GM12878 (cell line): ENCODE results near the gene AMPH. TPM values are rescaled to one million over a fixed set of nuclear protein-coding genes. Genes with fewer than 3 reads are reported as not detected.

Source experiments
- ATAC-seq: fragments of 200-7000 bp; cut with Tn5 transposase; 3 replicates; pipeline ENCODE4 v1.9.1; 2020; ENCODE audit warnings: mild to moderate bottlenecking, moderate library complexity
- BruUV-seq: library from RNA; stranded (reverse); fragments of 400-500 nt; replicated peaks from 2 replicates; lab custom pipeline; 2021; lab: Mats Ljungman, UMichigan
- CTCF ChIA-PET: fragments of 300-600 bp; sonication (Branson Sonifier 250); formaldehyde crosslinking; extraction: SDS; loops from one replicate; lab custom pipeline; 2021; ENCODE audit warnings: inconsistent platforms; lab: Yijun Ruan, JAX
- POLR2A ChIA-PET: fragments of 350-600 bp; formaldehyde crosslinking; extraction: SDS; loops from one replicate; lab custom pipeline; 2021; ENCODE audit warnings: inconsistent platforms; lab: Charles Lee
- RAD21 ChIA-PET: fragments of 300-600 bp; sonication (Branson Sonifier 250); formaldehyde crosslinking; loops from one replicate; lab custom pipeline; 2023; ENCODE audit warnings: antibody characterized with exemption; ENCODE audit not compliant: unreplicated experiment; lab: Charles Lee
- SMC1A ChIA-PET: fragments of 300-600 bp; sonication (Branson Sonifier 250); formaldehyde crosslinking; loops from one replicate; lab custom pipeline; 2023; ENCODE audit not compliant: unreplicated experiment, uncharacterized antibody; lab: Charles Lee
- DNase-seq: peaks from one replicate; pipeline ENCODE4 v3.0.0-alpha.2; 2011; ENCODE audit warnings: low read depth, low spot score
- FAIRE-seq: peaks from 3 replicates; lab custom pipeline; 2011; peaks lifted over from hg19 to GRCh38; lab: Jason Lieb, UNC
- H2AFZ ChIP-seq: 2 replicates; pipeline ENCODE4 v1.6.0; 2011; ENCODE audit warnings: low read depth, low read length, control low read depth; ENCODE audit not compliant: control insufficient read depth
- H3K27ac ChIP-seq: 2 replicates; pipeline ENCODE4 v1.5.1; 2011; ENCODE audit warnings: control low read depth; ENCODE audit not compliant: control insufficient read depth, insufficient read depth
- H3K27me3 ChIP-seq, 2 experiments: replicated peaks in 1 of 2; 2 replicates each; pipeline versions ENCODE4 v1.6.0 to v1.6.1; 2011; ENCODE audit warnings: low read length in 1 of 2; ENCODE audit not compliant: control insufficient read depth in 2 of 2, insufficient read depth in 2 of 2
- H3K36me3 ChIP-seq, 2 experiments: 2 replicates each; pipeline ENCODE4 v1.5.1; 2011; ENCODE audit warnings: low read length in 1 of 2; ENCODE audit not compliant: control insufficient read depth in 2 of 2, insufficient read depth in 2 of 2
- H3K4me1 ChIP-seq: 2 replicates; pipeline ENCODE4 v1.6.1; 2011; ENCODE audit warnings: mild to moderate bottlenecking, low read length, moderate library complexity, mixed read lengths; ENCODE audit not compliant: control insufficient read depth, insufficient read depth
- H3K4me2 ChIP-seq: 2 replicates; pipeline ENCODE4 v1.6.0; 2011; ENCODE audit warnings: control low read depth; ENCODE audit not compliant: control insufficient read depth, insufficient read depth
- H3K4me3 ChIP-seq: fragments of 200-600 bp; sonication (generic); 2 replicates; pipeline ENCODE4 v1.5.1; 2016
- H3K79me2 ChIP-seq: 2 replicates; pipeline ENCODE4 v1.6.0; 2011; ENCODE audit warnings: low read length; ENCODE audit not compliant: control insufficient read depth, insufficient read depth
- H3K9ac ChIP-seq: 2 replicates; pipeline ENCODE4 v1.8.0; 2011; ENCODE audit warnings: low read length, control low read depth, mixed read lengths; ENCODE audit not compliant: control insufficient read depth, insufficient read depth
- H3K9me3 ChIP-seq: replicated peaks from 3 replicates; pipeline ENCODE4 v1.5.1; 2011; ENCODE audit warnings: mild to moderate bottlenecking, low read length; ENCODE audit not compliant: control insufficient read depth, insufficient read depth
- H4K20me1 ChIP-seq: 2 replicates; pipeline ENCODE4 v1.6.0; 2011; ENCODE audit not compliant: control insufficient read depth, insufficient read depth
- BACH1 ChIP-seq: fragments of 450-650 bp; IDR thresholded peaks from 2 replicates; pipeline ENCODE4 v1.6.1; 2017; ENCODE audit warnings: mild to moderate bottlenecking, borderline replicate concordance
- BHLHE40 ChIP-seq, 2 experiments: fragments of 450-650 bp in 1 of 2; IDR thresholded peaks; 2 replicates each; pipeline ENCODE4 v1.6.1; 2011 to 2017; ENCODE audit warnings: low read depth in 2 of 2, borderline replicate concordance in 1 of 2, improper control_type of control experiment in 1 of 2, low read length in 1 of 2, mild to moderate bottlenecking in 1 of 2
- ESRRA ChIP-seq: IDR thresholded peaks from 2 replicates; pipeline ENCODE4 v1.6.1; 2012; ENCODE audit warnings: mild to moderate bottlenecking, low read length, improper control_type of control experiment
- JUND ChIP-seq: IDR thresholded peaks from 2 replicates; pipeline ENCODE4 v1.6.1; 2012; ENCODE audit warnings: low read depth, mild to moderate bottlenecking, low read length, improper control_type of control experiment, moderate library complexity
- KLF5 ChIP-seq: fragments of 450-650 bp; IDR thresholded peaks from 2 replicates; pipeline ENCODE4 v1.6.1; 2014; ENCODE audit warnings: mild to moderate bottlenecking; ENCODE audit not compliant: partially characterized antibody
- MTA3 ChIP-seq: IDR thresholded peaks from 2 replicates; pipeline ENCODE4 v1.6.1; 2012; ENCODE audit warnings: low read length, inconsistent platforms, borderline replicate concordance
- RAD51 ChIP-seq: fragments of 450-650 bp; IDR thresholded peaks from 2 replicates; pipeline ENCODE4 v1.6.1; 2016; ENCODE audit warnings: moderate library complexity, mild to moderate bottlenecking, inconsistent platforms
- TCF12 ChIP-seq: IDR thresholded peaks from 2 replicates; pipeline ENCODE4 v1.6.1; 2011; ENCODE audit warnings: low read depth, mild to moderate bottlenecking, low read length
- WGBS: methylation state at CpG from one replicate; pipeline ENCODE4 v1.1.6; 2016; ENCODE audit warnings: low lambda C conversion rate; ENCODE audit not compliant: insufficient replicate concordance, insufficient coverage; ENCODE audit errors: missing lambda C conversion rate; 5-methylcytosine and 5-hydroxymethylcytosine counted together
- in situ Hi-C: fragments of 300-500 bp; cut with MboI; formaldehyde crosslinking; loops from 9 replicates; pipeline ENCODE4 v1.14.3; 2018; ENCODE audit warnings: mixed read lengths
- intact Hi-C: fragments of 100-400 bp; cut with micrococcal nuclease; formaldehyde crosslinking; loops from one replicate; pipeline ENCODE4 v1.14.2; 2022; ENCODE audit not compliant: unreplicated experiment
- polyA plus RNA-seq, 11 experiments: library from polyadenylated mRNA; depleted of rRNA in 4 of 11; unstranded in 6 of 11; stranded (reverse) in 5 of 11; fragments of >200 nt; fragmentation: Nextera tagmentation in 4 of 11; fragmentation: Illumina TruSeq in 1 of 11; extraction: Ambion mirVana in 4 of 11; extraction: Trizol in 1 of 11; gene quantifications; 1 replicate in 1 of 11; 2 replicates in 10 of 11; pipeline versions ENCODE4 v1.2.1 to v1.2.3, GENCODE V29; 2011 to 2016; ENCODE audit warnings: inconsistent platforms in 2 of 11, missing spikeins in 2 of 11, low read depth in 1 of 11
- total RNA-seq, 4 experiments: library from RNA; depleted of rRNA in 3 of 4; stranded (reverse); fragments of >200 nt in 3 of 4; fragmentation: Illumina TruSeq in 1 of 4; extraction: Trizol in 1 of 4; gene quantifications; 2 replicates each; pipeline versions ENCODE4 v1.2.1 to v1.2.3, GENCODE V29; 2013 to 2021

Gene AMPH
- total and polyA plus RNA-seq, 10 of the 15 experiments (the other 5 are each of a cell fraction or from before 2014, with no cell fraction given): 0.03 to 0.24 (median 0.08) TPM; not detected in 2

- SMC1A ChIA-PET: no interaction called here
- no peaks in the 10 kb centered on the region for H3K9me3 ChIP-seq
- POLR2A ChIA-PET: no interaction called here
- no peaks in the 10 kb centered on the region for H3K27me3 ChIP-seq
- FAIRE-seq: no peak
- H3K9ac ChIP-seq: no peak overlapping the region
- 6% methylated on average over 2 of the region's 2 CpGs for WGBS
- H3K4me2 ChIP-seq: no peak overlapping the region
- in situ Hi-C loops (no loop called here), intact Hi-C loops (no loop called here)
- no peak for ATAC-seq
- H3K4me3 ChIP-seq: no peak overlapping the region
- CTCF ChIA-PET: no interaction called here
- H3K27ac ChIP-seq: no peak overlapping the region
- H4K20me1 ChIP-seq: no peaks in the 10 kb centered on the region
- H2AFZ ChIP-seq: no peak overlapping the region
- H3K36me3 ChIP-seq: no peaks in the 10 kb centered on the region
- no TSS peak for BruUV-seq
- no peaks in the 10 kb centered on the region for H3K79me2 ChIP-seq
- H3K4me1 ChIP-seq: no peaks in the 10 kb centered on the region
- no peak for TF ChIP-seq MTA3
- no peak for TF ChIP-seq TCF12
- no peak for TF ChIP-seq ESRRA
- RAD21 ChIA-PET: no interaction called here
- DNase-seq: no peak
Measured at GRCh38 chr7:38565289-38565688, 65.9 kb downstream of the AMPH start.

- H3K9me3 ChIP-seq: no peaks in the 10 kb centered on the region
- H3K79me2 ChIP-seq: no peaks in the 10 kb centered on the region
- H3K27me3 ChIP-seq: no peaks in the 10 kb centered on the region
- DNase-seq: no peak
- no peak overlapping the region for H3K27ac ChIP-seq
- intact Hi-C loops (no loop called here), in situ Hi-C loops (no loop called here)
- BruUV-seq: no TSS peak
- POLR2A ChIA-PET: no interaction called here
- FAIRE-seq: no peak
- no peak overlapping the region for H3K4me2 ChIP-seq
- no peaks in the 10 kb centered on the region for H3K4me1 ChIP-seq
- no peaks in the 10 kb centered on the region for H3K36me3 ChIP-seq
- H4K20me1 ChIP-seq: no peaks in the 10 kb centered on the region
- RAD21 ChIA-PET: no interaction called here
- H3K4me3 ChIP-seq: no peak overlapping the region
- ATAC-seq: no peak
- SMC1A ChIA-PET: no interaction called here
- 0% methylated on average over 2 of the region's 2 CpGs for WGBS
- no peak overlapping the region for H2AFZ ChIP-seq
- TF ChIP-seq BACH1 (no peak), RAD51 (no peak), JUND (no peak), KLF5 (no peak), BHLHE40 (IDR thresholded peaks at IDR 0.05; ENCODE audit: borderline replicate concordance in 1 of 2, low read depth in 2 of 2, low read length in 1 of 2) (no peak)
- CTCF ChIA-PET: no interaction called here
- no peak overlapping the region for H3K9ac ChIP-seq
Measured at GRCh38 chr7:38563741-38564140, 67.4 kb downstream of the AMPH start.
